HG02885 (cell line): ENCODE measurements around the gene TEC.

Experiments
- ATAC-seq: cut with Tn5 transposase; IDR thresholded peaks from one replicate; pipeline ENCODE4 v1.9.1; 2021; ENCODE audit warnings: mild to moderate bottlenecking; ENCODE audit not compliant: unreplicated experiment, poor library complexity

TEC gene

DNA sequence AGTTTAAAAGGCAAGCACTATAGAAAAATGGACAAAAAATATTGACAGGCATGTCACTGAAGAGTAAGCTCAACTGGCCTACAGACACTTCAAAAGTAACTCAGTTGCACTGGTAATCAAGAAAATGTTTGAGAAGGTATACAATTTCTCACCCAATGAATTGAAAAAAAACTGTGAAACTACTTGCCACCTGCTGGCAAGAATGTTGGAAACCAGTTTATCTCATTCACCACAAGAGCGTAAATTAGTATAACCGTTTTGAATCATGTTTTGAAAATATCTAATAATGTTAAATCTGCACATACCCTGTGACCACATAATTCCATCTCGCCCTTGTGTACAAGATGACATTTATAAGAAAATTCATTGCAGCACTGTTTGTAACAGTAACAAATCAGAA is 167.3 kb downstream of the TEC start:
- no peak for ATAC-seq

- no peak for ATAC-seq
These were observed 169.4 kb downstream of the TEC start for GRCh38 chr4:48100256-48100655.

DNA sequence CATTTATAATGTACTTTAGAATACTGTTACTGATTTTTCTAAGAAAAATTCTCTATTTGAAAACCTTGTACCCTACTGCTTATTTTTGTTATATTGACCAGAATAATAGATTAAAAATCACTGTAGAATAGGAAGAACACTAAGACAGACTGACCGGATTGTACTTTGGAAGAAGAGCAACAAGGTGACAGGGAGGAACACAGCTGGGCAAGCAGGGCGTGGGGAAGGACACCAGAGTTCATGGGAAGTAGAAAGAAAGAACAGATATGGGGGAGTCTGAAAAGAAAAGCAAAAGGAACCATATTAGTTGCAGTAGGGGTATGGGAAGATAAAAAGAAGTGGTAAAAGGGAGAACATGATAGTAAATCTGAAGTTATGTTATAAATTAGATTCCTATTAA is 174.2 kb downstream of the TEC start:
- ATAC-seq = no peak

DNA sequence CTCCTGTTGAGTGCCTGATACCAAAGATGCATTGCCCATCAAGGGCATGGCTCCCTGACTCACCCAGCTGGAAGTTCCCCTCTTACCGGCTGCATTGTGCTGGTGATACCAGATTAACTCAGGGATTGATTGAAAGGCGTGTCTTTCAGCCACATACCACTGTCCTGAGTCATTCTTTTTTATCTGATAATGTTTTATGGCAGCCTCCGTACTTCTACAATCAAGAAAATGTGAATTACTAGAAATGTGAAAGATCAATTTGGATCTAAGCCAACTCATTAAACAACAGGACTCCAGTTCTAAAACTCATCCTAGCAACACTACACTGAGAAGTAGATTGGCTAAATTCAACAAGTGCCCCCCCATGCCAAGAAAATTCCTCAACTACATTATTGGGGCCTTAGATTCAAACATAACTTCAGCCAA is 175.6 kb downstream of the TEC start:
- ATAC-seq = no peak

GRCh38 chr4:48090621-48091020 is 179.0 kb downstream of the TEC start:
- no peak for ATAC-seq

GRCh38 chr4:48085821-48086589 is 183.6 kb downstream of the TEC start:
- ATAC-seq = no peak
